ENCODE data around the gene MZF1. TPM values are rescaled to one million over a fixed set of nuclear protein-coding genes. Genes with fewer than 3 reads are reported as not detected.
A peak's percentile ranks its signal among the peaks of the same experiment; 100 is the strongest.

MZF1 gene
- total and polyA plus RNA-seq, 2 experiments from 2014 or later, result 9.0 to 20.8 TPM

DNA sequence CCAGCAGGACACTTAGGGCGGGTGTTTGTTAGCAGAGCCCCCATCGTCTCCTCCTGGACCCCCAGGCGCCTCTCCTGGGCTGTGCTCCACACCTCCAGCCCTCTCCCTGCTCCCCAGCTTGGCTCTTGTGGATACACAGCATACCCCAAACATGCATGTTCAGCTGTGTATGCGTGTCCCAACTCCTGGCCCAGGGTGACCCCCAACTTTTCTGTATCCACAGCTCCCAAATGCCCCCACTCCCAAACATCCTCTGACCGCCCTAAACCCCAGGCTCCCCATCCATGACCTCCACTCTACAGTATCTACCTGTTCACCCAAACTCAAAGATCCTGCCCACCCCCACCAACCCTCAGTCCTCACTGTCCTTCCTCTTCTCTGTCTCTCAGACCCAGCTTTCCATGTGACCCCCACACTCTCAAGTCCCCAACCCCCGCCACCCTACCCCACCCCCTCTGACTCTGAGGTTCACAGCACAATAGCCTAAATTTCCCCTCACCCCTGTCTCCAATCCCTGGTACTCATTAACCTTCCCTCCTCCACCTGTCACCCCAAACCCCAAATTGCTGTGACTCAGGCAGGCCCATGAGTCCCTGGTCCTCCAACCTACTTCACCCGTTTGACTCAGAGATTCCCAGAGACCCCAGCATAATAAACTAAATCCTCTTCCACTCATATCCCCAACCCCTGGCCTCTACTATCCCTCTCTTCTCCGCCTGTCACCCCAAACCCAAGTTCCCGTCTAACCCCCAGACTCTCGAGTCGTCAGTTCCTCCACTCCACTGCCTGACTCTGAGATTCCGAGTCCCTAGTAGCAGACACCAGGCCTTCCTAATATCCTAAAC is 15.7 kb downstream of the MZF1 start:
- H3K9ac ChIP-seq, result peak overlapping the region; percentile 96
- TF ChIP-seq EZH2phosphoT487 (IDR thresholded peaks at IDR 0.05; ENCODE audit: insufficient read depth, low read depth), result no peak
- no peak for TF ChIP-seq EZH2 (IDR thresholded peaks at IDR 0.05; ENCODE audit: insufficient read depth, poor library complexity, severe bottlenecking)
- H3K4me3 ChIP-seq, result peak overlapping the region; percentile 83
- peaks cover 52% of the 10 kb centered on the region for H3K79me2 ChIP-seq (ENCODE audit: insufficient read depth)
- peaks cover 6% of the 10 kb centered on the region; the same call in 1 of the 2 replicates for H3K36me3 ChIP-seq (ENCODE audit: low read depth)
- 16 to 23% methylated on average over 11 to 12 of the region's 12 CpGs for WGBS, 2 experiments (ENCODE audit: low coverage in 1 of 2, low lambda C conversion rate in 2 of 2, missing lambda C conversion rate in 2 of 2)
- no peaks in the 10 kb centered on the region for H3K9me3 ChIP-seq (ENCODE audit: low read depth)
- H3K9me2 ChIP-seq (ENCODE audit: insufficient read depth), result no peaks in the 10 kb centered on the region
- H4K20me1 ChIP-seq (ENCODE audit: insufficient read depth), result no peaks in the 10 kb centered on the region
- in situ Hi-C loops (cut with MboI), result no loop called here
- H3K4me1 ChIP-seq (ENCODE audit: insufficient read depth), result peaks cover 27% of the 10 kb centered on the region
- peaks cover 41% of the 10 kb centered on the region for H3F3A ChIP-seq (ENCODE audit: insufficient read depth)
- peak overlapping the region; percentile 90 for H3K4me2 ChIP-seq (ENCODE audit: unreplicated experiment)
- peak; percentile 30 for DNase-seq
- peak overlapping the region; percentile 96 for H3K27ac ChIP-seq
- H2AFZ ChIP-seq, result no peak overlapping the region
- no peaks in the 10 kb centered on the region for H3K27me3 ChIP-seq (replicated peaks; ENCODE audit: insufficient read depth)

DNA sequence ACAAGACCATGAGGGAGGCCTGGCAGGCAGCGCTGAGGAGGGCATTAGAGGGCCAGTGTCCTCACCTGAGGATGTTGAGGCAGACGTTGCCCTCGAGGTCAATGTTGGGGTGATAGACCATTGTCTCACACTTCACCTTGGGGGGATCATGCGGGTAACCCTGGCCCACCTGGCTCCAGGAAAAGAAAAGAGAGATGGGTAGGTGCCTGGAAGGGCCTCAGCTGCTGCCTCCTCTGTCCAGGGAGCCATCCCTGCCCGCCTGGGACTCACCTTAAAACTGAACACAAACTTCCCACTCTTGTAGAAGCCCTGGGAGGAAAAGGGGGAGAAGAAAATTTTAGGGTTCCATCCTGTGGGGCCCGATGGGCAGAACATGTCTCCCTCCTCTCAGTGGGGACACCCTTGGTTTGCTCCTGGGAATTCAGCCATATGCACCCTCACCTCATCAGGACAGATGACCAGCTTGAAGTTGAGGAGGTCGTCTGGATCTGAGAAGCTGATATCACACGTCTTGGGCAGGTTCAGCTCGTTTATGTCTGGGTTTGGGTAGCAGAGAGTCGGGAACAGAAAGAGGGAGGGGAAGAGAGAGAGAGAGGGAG is 16.4 kb downstream of the MZF1 start:
- Histone ChIP-seq H3K4me1 (ENCODE audit: insufficient read depth) (peaks cover 22% of the 10 kb centered on the region), H3F3A (ENCODE audit: insufficient read depth) (peaks cover 49% of the 10 kb centered on the region), H3K4me2 (ENCODE audit: unreplicated experiment) (peak overlapping the region; percentile 90), H3K9me2 (ENCODE audit: insufficient read depth) (no peaks in the 10 kb centered on the region), H4K20me1 (ENCODE audit: insufficient read depth) (no peaks in the 10 kb centered on the region), H3K9me3 (ENCODE audit: low read depth) (no peaks in the 10 kb centered on the region), H2AFZ (no peak overlapping the region), H3K4me3 (peak overlapping the region; percentile 83), H3K27ac (peak overlapping the region; percentile 96; the same call in 1 of the 2 replicates), H3K27me3 (replicated peaks; ENCODE audit: insufficient read depth) (no peaks in the 10 kb centered on the region), H3K79me2 (ENCODE audit: insufficient read depth) (peaks cover 59% of the 10 kb centered on the region), H3K9ac (peak overlapping the region; percentile 96), H3K36me3 (ENCODE audit: low read depth) (peaks cover 11% of the 10 kb centered on the region; the same call in 1 of the 2 replicates)
- in situ Hi-C loops (cut with MboI), result no loop called here
- WGBS, 2 experiments (ENCODE audit: low coverage in 1 of 2, low lambda C conversion rate in 2 of 2, missing lambda C conversion rate in 2 of 2), result 42 to 44% methylated on average over 7 to 10 of the region's 10 CpGs
- no peak for DNase-seq
- TF ChIP-seq EZH2 (IDR thresholded peaks at IDR 0.05; ENCODE audit: insufficient read depth, poor library complexity, severe bottlenecking), result no peak
- TF ChIP-seq EZH2phosphoT487 (IDR thresholded peaks at IDR 0.05; ENCODE audit: insufficient read depth, low read depth), result no peak

DNA sequence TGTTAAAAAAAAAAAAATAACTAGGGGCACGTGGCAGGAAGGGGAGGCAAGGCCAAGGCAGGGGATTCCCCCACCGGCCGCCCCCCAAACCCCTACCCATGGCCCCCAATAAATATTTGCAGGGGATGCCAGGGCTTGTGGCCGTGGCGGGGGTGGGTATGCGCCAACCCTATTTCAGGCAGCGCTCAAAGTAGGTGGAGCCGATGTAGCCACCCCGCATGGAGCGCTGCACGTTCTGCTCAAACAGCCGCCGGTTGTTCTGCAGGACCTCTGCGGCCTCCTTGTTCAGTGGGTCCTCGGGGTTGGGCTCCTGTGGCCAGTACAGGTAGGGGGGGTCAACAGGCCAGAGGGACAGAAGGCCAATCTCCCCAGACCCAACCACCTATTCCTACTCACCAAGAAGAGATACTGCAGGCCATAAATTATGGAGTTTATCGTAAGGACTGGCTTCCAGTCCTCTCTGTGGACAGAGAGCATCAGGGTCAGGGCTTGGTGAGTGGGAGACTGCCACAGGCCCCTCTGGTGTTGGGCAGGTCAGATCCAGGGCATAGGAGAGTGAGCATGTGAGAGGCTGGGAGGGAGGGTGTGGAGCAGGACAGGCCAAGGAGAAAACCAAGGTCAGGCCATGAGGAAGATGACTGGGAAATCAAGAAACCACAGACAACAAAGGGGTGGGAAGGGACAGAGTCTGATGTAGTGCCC is 17.1 kb downstream of the MZF1 start:
- H4K20me1 ChIP-seq (ENCODE audit: insufficient read depth), result no peaks in the 10 kb centered on the region
- no peaks in the 10 kb centered on the region for H3K9me3 ChIP-seq (ENCODE audit: low read depth)
- no peak for DNase-seq
- no peak overlapping the region for H2AFZ ChIP-seq
- WGBS, 2 experiments (ENCODE audit: low coverage in 1 of 2, low lambda C conversion rate in 2 of 2, missing lambda C conversion rate in 2 of 2), result 74 to 81% methylated on average over 12 to 16 of the region's 16 CpGs
- peaks cover 50% of the 10 kb centered on the region for H3F3A ChIP-seq (ENCODE audit: insufficient read depth)
- peaks cover 16% of the 10 kb centered on the region; the same call in 1 of the 2 replicates for H3K36me3 ChIP-seq (ENCODE audit: low read depth)
- no peaks in the 10 kb centered on the region for H3K9me2 ChIP-seq (ENCODE audit: insufficient read depth)
- H3K4me3 ChIP-seq, result no peak overlapping the region
- TF ChIP-seq EZH2phosphoT487 (IDR thresholded peaks at IDR 0.05; ENCODE audit: insufficient read depth, low read depth), result no peak
- peak overlapping the region; percentile 79 for H3K27ac ChIP-seq
- H3K4me2 ChIP-seq (ENCODE audit: unreplicated experiment), result no peak overlapping the region
- in situ Hi-C loops (cut with MboI), result no loop called here
- H3K27me3 ChIP-seq (replicated peaks; ENCODE audit: insufficient read depth), result no peaks in the 10 kb centered on the region
- H3K4me1 ChIP-seq (ENCODE audit: insufficient read depth), result peaks cover 19% of the 10 kb centered on the region
- peak overlapping the region; percentile 96 for H3K9ac ChIP-seq
- peaks cover 66% of the 10 kb centered on the region for H3K79me2 ChIP-seq (ENCODE audit: insufficient read depth)

DNA sequence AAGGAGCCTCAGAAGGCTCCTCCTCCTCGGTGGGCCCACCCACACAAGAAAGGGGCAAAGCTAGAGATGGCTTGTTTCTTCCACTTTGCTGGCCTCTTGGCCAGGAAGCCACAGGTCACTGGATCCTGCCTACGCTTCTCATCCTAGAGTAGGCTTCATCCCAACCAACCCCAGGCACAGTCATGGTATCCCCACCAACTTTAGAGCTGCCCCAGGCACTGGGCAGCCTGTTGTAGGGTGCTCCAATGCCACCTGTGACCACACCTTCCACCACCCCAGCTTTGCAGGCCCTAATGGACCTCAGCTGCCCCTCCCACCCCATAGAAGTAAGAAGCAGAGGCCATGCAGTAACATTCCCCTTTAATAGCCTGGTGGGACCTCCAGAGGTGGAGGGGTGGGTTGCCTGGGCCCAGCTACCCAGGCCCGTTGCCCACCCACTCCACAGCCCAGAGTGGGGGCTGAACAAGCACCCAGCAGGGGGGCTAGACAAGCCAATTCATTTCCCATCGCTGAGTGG is 17.7 kb downstream of the MZF1 start:
- H2AFZ ChIP-seq, result peak overlapping the region; percentile 73
- H3K4me2 ChIP-seq (ENCODE audit: unreplicated experiment), result peak overlapping the region; percentile 75
- H3K36me3 ChIP-seq (ENCODE audit: low read depth), result peaks cover 21% of the 10 kb centered on the region; the same call in 1 of the 2 replicates
- H3K4me3 ChIP-seq, result peak overlapping the region; percentile 86
- H3K27me3 ChIP-seq (replicated peaks; ENCODE audit: insufficient read depth), result no peaks in the 10 kb centered on the region
- H3K27ac ChIP-seq, result peak overlapping the region; percentile 79
- no peak for DNase-seq
- no peaks in the 10 kb centered on the region for H3K9me2 ChIP-seq (ENCODE audit: insufficient read depth)
- peaks cover 19% of the 10 kb centered on the region for H3K4me1 ChIP-seq (ENCODE audit: insufficient read depth)
- TF ChIP-seq EZH2 (IDR thresholded peaks at IDR 0.05; ENCODE audit: insufficient read depth, poor library complexity, severe bottlenecking), result no peak
- TF ChIP-seq EZH2phosphoT487 (IDR thresholded peaks at IDR 0.05; ENCODE audit: insufficient read depth, low read depth), result no peak
- H3K9ac ChIP-seq, result peak overlapping the region; percentile 90
- 33 to 38% methylated on average over 4 of the region's 4 CpGs for WGBS, 2 experiments (ENCODE audit: low coverage in 1 of 2, low lambda C conversion rate in 2 of 2, missing lambda C conversion rate in 2 of 2)
- H3K9me3 ChIP-seq (ENCODE audit: low read depth), result no peaks in the 10 kb centered on the region
- H3K79me2 ChIP-seq (ENCODE audit: insufficient read depth), result peaks cover 72% of the 10 kb centered on the region
- no peaks in the 10 kb centered on the region for H4K20me1 ChIP-seq (ENCODE audit: insufficient read depth)
- in situ Hi-C loops (cut with MboI), result no loop called here
- H3F3A ChIP-seq (ENCODE audit: insufficient read depth), result peaks cover 47% of the 10 kb centered on the region

Data from GM23248 (cell line).